Measurements from ENCODE around the gene APOBEC3C.
"Not testable (repeated sequence)": the region's sequence is repeated elsewhere in the genome, so short reads cannot be mapped to it uniquely, and the experiment has no call there.

The APOBEC3C gene

DNA sequence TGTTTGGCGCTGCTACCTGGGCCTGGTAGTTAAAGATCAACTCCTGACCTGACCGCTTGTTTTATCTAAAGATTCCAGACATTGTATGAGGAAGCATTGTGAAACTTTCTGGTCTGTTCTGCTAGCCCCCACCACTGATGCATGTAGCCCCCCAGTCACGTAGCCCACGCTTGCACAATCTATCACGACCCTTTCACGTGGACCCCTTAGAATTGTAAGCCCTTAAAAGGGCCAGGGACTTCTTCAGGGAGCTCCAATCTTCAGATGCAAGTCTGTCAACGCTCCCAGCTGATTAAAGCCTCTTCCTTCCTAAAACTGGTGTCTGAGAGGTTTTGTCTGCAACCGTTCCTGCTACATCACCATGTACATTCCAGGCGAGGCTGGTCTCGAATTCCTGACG lies 41.6 kb downstream of the APOBEC3C start:
- no peak for DNase-seq

DNA sequence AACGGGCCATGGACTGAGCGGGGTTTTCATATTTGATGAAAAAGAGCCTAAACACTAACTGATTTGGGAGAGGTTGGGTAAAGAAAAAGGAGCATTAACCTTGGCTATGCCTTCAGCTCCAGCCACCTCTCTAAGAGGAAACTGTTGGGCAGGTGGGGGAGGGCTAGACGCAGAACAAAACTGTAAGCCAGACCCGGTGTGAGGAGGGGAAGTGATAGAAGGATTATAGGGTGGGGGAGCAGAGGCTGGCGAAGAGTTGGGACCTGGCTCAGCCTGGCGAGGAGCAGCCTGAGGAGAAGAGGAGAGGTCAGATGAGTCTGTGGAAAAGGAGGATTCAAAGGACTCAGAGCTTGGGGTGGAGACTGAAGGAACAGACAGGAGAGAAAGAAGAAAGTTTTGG lies 47.2 kb downstream of the APOBEC3C start:
- not testable (repeated sequence) for DNase-seq

DNA sequence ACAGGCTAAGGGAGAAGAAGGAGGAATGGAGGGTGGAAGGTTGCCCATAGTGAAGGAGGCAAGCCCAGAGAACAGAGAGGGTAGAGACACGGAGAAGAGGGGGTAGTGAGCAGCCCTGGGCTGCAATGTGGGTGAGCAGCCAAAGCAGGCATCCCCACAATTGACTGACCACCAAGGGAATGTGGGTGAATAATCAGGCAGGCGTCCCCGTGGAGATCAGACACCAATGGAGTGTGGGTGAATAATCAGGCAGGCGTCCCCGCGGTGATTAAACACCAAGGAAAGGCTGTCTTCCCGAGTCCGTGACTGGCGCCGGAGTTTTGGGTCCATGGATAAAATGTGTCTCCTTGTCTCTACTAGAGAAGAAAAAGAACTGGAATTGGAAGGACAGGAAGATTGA lies 47.9 kb downstream of the APOBEC3C start:
- not testable (repeated sequence) for DNase-seq

DNA sequence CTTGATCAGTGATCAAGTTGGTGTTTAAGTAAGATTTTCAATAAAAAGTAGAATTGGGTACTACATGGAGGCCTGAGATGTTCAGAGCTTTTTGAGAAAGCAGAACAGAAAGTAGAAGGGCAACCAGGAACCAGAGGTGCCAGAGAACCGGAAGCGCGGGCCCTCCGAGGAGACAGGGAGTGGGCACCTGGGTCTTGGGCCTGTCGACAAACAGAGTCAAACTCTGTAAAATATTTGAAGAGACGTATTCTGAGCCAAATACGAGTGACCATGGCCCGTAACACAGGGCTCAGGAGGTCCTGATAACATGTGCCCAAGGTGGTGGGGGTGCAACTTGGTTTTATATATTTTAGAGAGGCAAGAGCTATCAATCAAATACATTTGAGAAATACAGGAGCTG lies 49.8 kb downstream of the APOBEC3C start:
- DNase-seq: not testable (repeated sequence)

DNA sequence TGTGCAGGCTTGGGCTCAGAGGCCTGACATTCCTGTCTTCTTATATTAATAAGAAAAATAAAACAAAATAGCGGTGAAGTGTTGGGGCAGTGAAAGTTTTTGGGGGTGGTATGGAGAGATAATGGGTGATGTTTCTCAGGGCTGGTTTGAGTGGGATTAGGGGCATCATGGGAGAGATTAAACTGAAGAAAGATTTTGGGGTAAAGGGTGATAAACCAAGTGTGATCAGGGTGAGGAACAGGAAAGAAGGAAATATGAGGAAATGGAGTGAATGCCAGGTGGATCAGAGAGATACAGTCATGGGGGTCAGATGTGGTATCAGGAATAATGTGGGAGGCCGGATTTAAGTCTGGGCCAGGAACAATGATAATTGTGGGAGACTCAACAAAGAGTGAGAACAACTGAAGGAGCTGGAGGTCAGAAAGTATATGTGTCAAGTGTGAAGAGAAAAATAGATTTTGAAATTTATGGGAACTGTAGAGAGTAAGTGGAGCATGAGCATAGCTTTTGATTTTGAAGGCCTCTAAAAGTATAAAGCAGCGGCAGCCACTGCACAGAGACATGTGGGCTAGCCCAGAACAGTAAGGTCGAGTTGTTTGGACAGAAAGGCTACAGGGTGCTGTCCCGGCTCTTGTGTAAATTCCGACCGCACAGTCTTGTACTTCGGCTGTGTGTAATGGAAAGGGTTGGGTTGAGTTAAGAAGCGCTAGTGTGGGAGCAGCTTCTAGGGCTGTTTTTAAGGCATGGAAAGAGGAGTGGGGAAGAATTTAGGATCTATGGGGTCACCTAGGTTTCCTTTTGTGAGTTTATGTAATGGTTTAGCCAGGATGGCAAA lies 52.6 kb downstream of the APOBEC3C start:
- not testable (repeated sequence) for DNase-seq

DNA sequence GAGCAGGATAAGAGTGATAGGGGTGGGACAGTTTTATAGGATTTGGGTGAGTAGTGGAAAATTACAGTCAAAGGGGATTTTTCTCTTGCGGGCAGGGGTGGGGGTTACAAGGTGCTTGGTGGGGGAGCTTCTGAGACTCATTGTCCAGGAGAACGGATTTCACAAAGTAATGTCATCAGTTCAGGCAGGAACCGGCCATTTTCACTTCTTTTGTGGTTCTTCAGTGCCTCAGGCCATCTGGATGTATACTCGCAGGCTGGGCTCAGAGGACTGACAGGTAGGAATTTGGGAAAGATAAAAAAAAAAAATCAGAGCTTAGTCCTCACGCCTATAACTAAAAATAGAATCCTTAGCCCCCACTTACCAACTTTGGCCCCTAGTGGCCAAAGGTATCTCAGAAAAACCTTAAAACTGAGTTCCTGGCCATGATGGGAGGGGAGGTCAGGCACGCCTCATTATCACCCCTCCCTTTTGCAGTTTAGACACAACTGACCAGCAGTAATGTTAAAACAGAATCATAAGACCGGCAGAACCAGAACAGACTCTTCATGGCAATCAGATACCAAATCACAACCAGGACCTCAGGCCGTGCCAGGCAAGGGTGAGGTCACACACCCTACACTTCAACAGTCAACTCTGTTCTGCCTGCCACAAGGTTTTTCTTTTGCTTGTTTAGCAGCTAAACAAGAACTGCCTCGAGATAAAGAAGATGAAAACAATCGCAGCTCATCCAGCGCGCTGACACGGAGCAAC lies 54.2 kb downstream of the APOBEC3C start:
- DNase-seq: no peak

Measured in amygdala (tissue), 56 donors.